ENCODE data around the gene LRRC4B.

- TF ChIP-seq POLR2AphosphoS5 (IDR thresholded peaks at IDR 0.05; ENCODE audit: low read depth, low read length) = no peak
- TF ChIP-seq ZNF331 (CRISPR knock-in tag; IDR thresholded peaks at IDR 0.05) = no peak
- no peak for TF ChIP-seq CBX5 (CRISPR knock-in tag; IDR thresholded peaks at IDR 0.05; ENCODE audit: borderline replicate concordance)
- TF ChIP-seq MAX (IDR thresholded peaks at IDR 0.05) = no peak
- TF ChIP-seq JUN (CRISPR knock-in tag; IDR thresholded peaks at IDR 0.05) = no peak
- TF ChIP-seq CENPT (CRISPR knock-in tag; IDR thresholded peaks at IDR 0.05; ENCODE audit: low read depth) = no peak
- TF ChIP-seq ESRRA (CRISPR knock-in tag; IDR thresholded peaks at IDR 0.05; ENCODE audit: low read depth) = no peak
- no peak for TF ChIP-seq KAT2B (IDR thresholded peaks at IDR 0.05; ENCODE audit: borderline replicate concordance, low read depth, low read length)
- TF ChIP-seq CTCF (CRISPR knock-in tag; IDR thresholded peaks at IDR 0.05) = no peak
- no peak for TF ChIP-seq ZNF629 (CRISPR knock-in tag; conservative IDR thresholded peaks at IDR 0.05)
- no peak for TF ChIP-seq ATAD3A (CRISPR knock-in tag; IDR thresholded peaks at IDR 0.05)
Observed at GRCh38 chr19:50505856-50506611, 62.2 kb downstream of the LRRC4B start.

Data from HepG2 (cell line).